GM23338 (cell line): ENCODE data around the gene A3GALT2. TPM values are rescaled to one million over a fixed set of nuclear protein-coding genes. Genes with fewer than 3 reads are reported as not detected.

Experiments
- ATAC-seq: fragments of 200-7000 bp; cut with Tn5 transposase; 3 replicates; pipeline ENCODE4 v1.9.1; 2020
- DNase-seq: peaks from one replicate; pipeline ENCODE4 v3.0.0-alpha.2; 2015; ENCODE audit warnings: low spot score
- H2AFZ ChIP-seq: fragments of 200-600 bp; sonication (generic); 2 replicates; pipeline ENCODE4 v1.8.0; 2016; ENCODE audit warnings: antibody characterized with exemption, mild to moderate bottlenecking, moderate library complexity
- H3F3A ChIP-seq: fragments of 200-600 bp; sonication (generic); replicated peaks from 2 replicates; pipeline ENCODE4 v1.8.0; 2017; ENCODE audit warnings: antibody characterized with exemption, mixed run types, low read depth
- H3K27ac ChIP-seq: fragments of 200-600 bp; sonication (generic); 2 replicates; pipeline ENCODE4 v1.6.1; 2016; ENCODE audit warnings: low read depth
- H3K27me3 ChIP-seq: fragments of 200-600 bp; sonication (generic); 2 replicates; pipeline ENCODE4 v1.8.0; 2016; ENCODE audit warnings: mild to moderate bottlenecking, mixed run types, moderate library complexity; ENCODE audit not compliant: insufficient read depth
- H3K36me3 ChIP-seq: fragments of 200-600 bp; sonication (generic); 2 replicates; pipeline ENCODE4 v1.8.0; 2016; ENCODE audit warnings: mild to moderate bottlenecking; ENCODE audit not compliant: insufficient read depth
- H3K4me1 ChIP-seq: fragments of 200-600 bp; sonication (generic); 2 replicates; pipeline ENCODE4 v1.8.0; 2016; ENCODE audit warnings: mild to moderate bottlenecking, moderate library complexity; ENCODE audit not compliant: insufficient read depth
- H3K4me2 ChIP-seq: fragments of 200-600 bp; sonication (generic); 2 replicates; pipeline ENCODE4 v1.7.1; 2017; ENCODE audit warnings: mixed run types
- H3K4me3 ChIP-seq: fragments of 200-600 bp; sonication (generic); 2 replicates; pipeline ENCODE4 v1.6.1; 2016; ENCODE audit warnings: mixed run types
- H3K79me2 ChIP-seq: fragments of 200-600 bp; sonication (generic); replicated peaks from 2 replicates; pipeline ENCODE4 v1.8.0; 2017; ENCODE audit warnings: mild to moderate bottlenecking; ENCODE audit not compliant: insufficient read depth
- H3K9me2 ChIP-seq: fragments of 200-600 bp; sonication (generic); 2 replicates; pipeline ENCODE4 v1.8.0; 2017; ENCODE audit not compliant: insufficient read depth
- H4K20me1 ChIP-seq: fragments of 200-600 bp; sonication (generic); replicated peaks from 2 replicates; pipeline ENCODE4 v1.8.0; 2017; ENCODE audit warnings: mild to moderate bottlenecking; ENCODE audit not compliant: insufficient read depth
- H3K27ac Mint-ChIP-seq: 2 replicates; pipeline ENCODE4 v1.8.0; 2020; ENCODE audit warnings: inconsistent platforms, mild to moderate bottlenecking, moderate library complexity, mixed read lengths
- H3K27me3 Mint-ChIP-seq: 3 replicates; pipeline ENCODE4 v1.8.0; 2022; ENCODE audit warnings: low read depth, mild to moderate bottlenecking, moderate library complexity, mixed read lengths, inconsistent platforms; ENCODE audit not compliant: insufficient read depth, poor library complexity
- H3K36me3 Mint-ChIP-seq: 3 replicates; pipeline ENCODE4 v1.8.0; 2021; ENCODE audit warnings: low read depth, mild to moderate bottlenecking, inconsistent platforms, moderate library complexity, mixed read lengths
- H3K4me1 Mint-ChIP-seq: 3 replicates; pipeline ENCODE4 v1.8.0; 2020; ENCODE audit warnings: mild to moderate bottlenecking, inconsistent platforms, mixed read lengths
- H3K4me3 Mint-ChIP-seq: 3 replicates; pipeline ENCODE4 v1.8.0; 2021; ENCODE audit warnings: moderate library complexity, mild to moderate bottlenecking, inconsistent platforms, mixed read lengths
- H3K9me3 Mint-ChIP-seq: 3 replicates; pipeline ENCODE4 v1.8.0; 2020; ENCODE audit warnings: moderate library complexity, mild to moderate bottlenecking, inconsistent platforms, mixed read lengths
- CREB1 ChIP-seq: fragments of 250-450 bp; sonication (Bioruptor Pico); IDR thresholded peaks from 2 replicates; pipeline ENCODE4 v1.5.0; 2020; ENCODE audit warnings: low read depth, mild to moderate bottlenecking, moderate library complexity
- CTCF ChIP-seq, 2 experiments: fragments of 200-600 bp in 1 of 2; sonication (generic) in 1 of 2; conservative IDR thresholded peaks; 2 replicates each; pipeline versions ENCODE4 v1.5.1 to v1.6.1; 2016 to 2017; ENCODE audit warnings: antibody characterized with exemption in 2 of 2, low read depth in 2 of 2, mild to moderate bottlenecking in 2 of 2, moderate library complexity in 1 of 2
- ETS1 ChIP-seq: IDR thresholded peaks from 2 replicates; pipeline ENCODE4 v1.6.1; 2016; ENCODE audit warnings: antibody characterized with exemption
- EZH2 ChIP-seq: fragments of 200-600 bp; sonication (generic); IDR thresholded peaks from one replicate; pipeline ENCODE4 v1.8.0; 2017; ENCODE audit warnings: antibody characterized with exemption, mild to moderate bottlenecking, low read depth; ENCODE audit not compliant: unreplicated experiment
- EZH2phosphoT487 ChIP-seq: fragments of 200-600 bp; sonication (generic); IDR thresholded peaks from one replicate; pipeline ENCODE4 v1.8.1; 2018; ENCODE audit warnings: antibody characterized with exemption; ENCODE audit not compliant: unreplicated experiment
- JUNB ChIP-seq: IDR thresholded peaks from one replicate; pipeline ENCODE4 v1.6.1; 2016; ENCODE audit warnings: antibody characterized with exemption; ENCODE audit not compliant: unreplicated experiment
- NANOG ChIP-seq: IDR thresholded peaks from 2 replicates; pipeline ENCODE4 v1.6.1; 2016; ENCODE audit warnings: antibody characterized with exemption, borderline replicate concordance
- POLR2AphosphoS5 ChIP-seq: IDR thresholded peaks from 2 replicates; pipeline ENCODE4 v1.6.1; 2016; ENCODE audit warnings: antibody characterized with exemption, low read depth
- REST ChIP-seq: IDR thresholded peaks from one replicate; pipeline ENCODE4 v1.6.1; 2018; ENCODE audit warnings: antibody characterized with exemption; ENCODE audit not compliant: unreplicated experiment
- STAT1 ChIP-seq: IDR thresholded peaks from one replicate; pipeline ENCODE4 v1.6.1; 2016; ENCODE audit warnings: antibody characterized with exemption; ENCODE audit not compliant: unreplicated experiment
- ZNF114 ChIP-seq: fragments of 250-450 bp; sonication (Bioruptor Pico); IDR thresholded peaks from 2 replicates; pipeline ENCODE4 v1.5.0; 2020; ENCODE audit warnings: mild to moderate bottlenecking, moderate library complexity
- ZNF331 ChIP-seq: fragments of 250-450 bp; sonication (Bioruptor Pico); IDR thresholded peaks from 2 replicates; pipeline ENCODE4 v1.5.0; 2020; ENCODE audit warnings: low read depth, mild to moderate bottlenecking, moderate library complexity
- ZNF462 ChIP-seq: fragments of 250-450 bp; sonication (Bioruptor Pico); IDR thresholded peaks from 2 replicates; pipeline ENCODE4 v1.5.0; 2020; ENCODE audit warnings: mild to moderate bottlenecking, moderate library complexity
- polyA plus RNA-seq: library from polyadenylated mRNA; unstranded; fragments of >200 nt; fragmentation: Nextera tagmentation; extraction: Ambion mirVana; gene quantifications from 2 replicates; pipeline ENCODE4 v1.2.1, GENCODE V29; 2016
- total RNA-seq: library from RNA; depleted of rRNA; stranded (reverse); fragments of >200 nt; shearing (Covaris generic); gene quantifications from 2 replicates; pipeline ENCODE4 v1.2.3, GENCODE V29; 2014

Gene A3GALT2
- total and polyA plus RNA-seq, 2 experiments from 2014 or later = not detected

GRCh38 chr1:33265780-33266605, 54.9 kb downstream of the A3GALT2 start:
- Mint-ChIP-seq H3K4me1 (peaks cover 26% of the 10 kb centered on the region), H3K36me3 (peaks cover 7% of the 10 kb centered on the region)
- ATAC-seq = no peak

More at GRCh38 chr1:33265780-33266605, 54.9 kb downstream of the A3GALT2 start:
- no peak overlapping the region for H3K27ac Mint-ChIP-seq
- Histone ChIP-seq H3F3A (no peaks in the 10 kb centered on the region), H2AFZ (no peak overlapping the region), H3K4me2 (no peak overlapping the region), H3K36me3 (no peaks in the 10 kb centered on the region), H3K4me3 (no peak overlapping the region), H3K79me2 (peaks cover 20% of the 10 kb centered on the region), H3K4me1 (0 out of 2 replicates have a peak, but pooled peaks cover under 1% of the 10 kb centered on the region), H3K9me2 (no peaks in the 10 kb centered on the region), H4K20me1 (peaks cover 16% of the 10 kb centered on the region), H3K27me3 (no peaks in the 10 kb centered on the region), H3K27ac (no peak overlapping the region)
- H3K4me3 Mint-ChIP-seq = no peak overlapping the region
- H3K9me3 Mint-ChIP-seq = no peaks in the 10 kb centered on the region
- H3K27me3 Mint-ChIP-seq = peaks cover 5% of the 10 kb centered on the region
- DNase-seq = no peak
- TF ChIP-seq ZNF462 (CRISPR knock-in tag) (no peak), CREB1 (CRISPR knock-in tag) (no peak), REST (no peak), EZH2 (no peak), ZNF331 (CRISPR knock-in tag) (no peak), JUNB (no peak), ETS1 (no peak), ZNF114 (CRISPR knock-in tag) (no peak), NANOG (no peak), CTCF (conservative IDR thresholded peaks at IDR 0.05; ENCODE audit: low read depth in 2 of 2) (no peak), POLR2AphosphoS5 (no peak), EZH2phosphoT487 (no peak), STAT1 (no peak)
